Measurements from ENCODE around the gene RYR1.

DNA sequence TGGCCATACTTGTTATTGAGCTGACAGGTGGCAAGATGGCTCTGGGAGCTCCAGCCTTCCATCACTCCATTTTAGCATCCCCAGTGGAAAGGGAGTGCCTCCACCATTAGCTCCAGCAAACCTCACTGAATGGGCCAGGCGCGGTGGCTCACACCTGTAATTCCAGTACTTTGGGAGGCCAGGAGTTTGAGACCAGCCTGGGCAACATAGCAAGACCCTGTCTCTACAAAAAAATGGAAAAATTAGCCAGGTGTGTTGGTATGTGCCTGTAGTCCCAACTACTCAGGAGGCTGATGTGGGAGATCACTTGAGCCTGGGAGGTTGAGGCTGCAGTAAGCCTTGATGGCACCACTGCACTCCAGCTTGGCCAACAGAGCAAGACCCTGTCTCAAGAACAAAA, 98.0 kb downstream of the RYR1 start:
- TF ChIP-seq, protein P1, sequence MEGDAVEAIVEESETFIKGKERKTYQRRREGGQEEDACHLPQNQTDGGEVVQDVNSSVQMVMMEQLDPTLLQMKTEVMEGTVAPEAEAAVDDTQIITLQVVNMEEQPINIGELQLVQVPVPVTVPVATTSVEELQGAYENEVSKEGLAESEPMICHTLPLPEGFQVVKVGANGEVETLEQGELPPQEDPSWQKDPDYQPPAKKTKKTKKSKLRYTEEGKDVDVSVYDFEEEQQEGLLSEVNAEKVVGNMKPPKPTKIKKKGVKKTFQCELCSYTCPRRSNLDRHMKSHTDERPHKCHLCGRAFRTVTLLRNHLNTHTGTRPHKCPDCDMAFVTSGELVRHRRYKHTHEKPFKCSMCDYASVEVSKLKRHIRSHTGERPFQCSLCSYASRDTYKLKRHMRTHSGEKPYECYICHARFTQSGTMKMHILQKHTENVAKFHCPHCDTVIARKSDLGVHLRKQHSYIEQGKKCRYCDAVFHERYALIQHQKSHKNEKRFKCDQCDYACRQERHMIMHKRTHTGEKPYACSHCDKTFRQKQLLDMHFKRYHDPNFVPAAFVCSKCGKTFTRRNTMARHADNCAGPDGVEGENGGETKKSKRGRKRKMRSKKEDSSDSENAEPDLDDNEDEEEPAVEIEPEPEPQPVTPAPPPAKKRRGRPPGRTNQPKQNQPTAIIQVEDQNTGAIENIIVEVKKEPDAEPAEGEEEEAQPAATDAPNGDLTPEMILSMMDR (IDR thresholded peaks at IDR 0.05; ENCODE audit: insufficient read depth, low read length, poor library complexity, severe bottlenecking): no peak
- no peak for TF ChIP-seq EZH2phosphoT487 (conservative IDR thresholded peaks at IDR 0.05; ENCODE audit: low read length)

Data from SU-DHL-6 (cell line).